B cell (primary cell): ENCODE results near the gene ICA1. TPM values are rescaled to one million over a fixed set of nuclear protein-coding genes. Genes with fewer than 3 reads are reported as not detected.

Experiments used
- ATAC-seq: fragments of 200-7000 bp; cut with Tn5 transposase; one replicate; pipeline ENCODE4 v1.10.0; 2021; ENCODE audit warnings: low read depth, mild to moderate bottlenecking, moderate number of reproducible peaks, moderate library complexity
- CTCF ChIA-PET: fragments of 350-600 bp; sonication (Branson Sonifier 250); formaldehyde crosslinking; loops from one replicate; lab custom pipeline; 2021; ENCODE audit warnings: antibody characterized with exemption, inconsistent platforms; lab: Charles Lee
- POLR2A ChIA-PET: fragments of 350-600 bp; sonication (Branson Sonifier 250); formaldehyde crosslinking; loops from one replicate; lab custom pipeline; 2021; ENCODE audit warnings: antibody characterized with exemption; lab: Charles Lee
- DNase-seq: peaks from one replicate; pipeline ENCODE4 v3.0.0; 2013
- H2AFZ ChIP-seq: 2 replicates; pipeline ENCODE4 v1.6.1; 2012; ENCODE audit warnings: mild to moderate bottlenecking, low read depth, low read length; ENCODE audit not compliant: insufficient read depth, poor library complexity, severe bottlenecking
- H3K27ac ChIP-seq, 2 donors: 1 replicate in 1 of 2; 2 replicates in 1 of 2; pipeline ENCODE4 v1.5.1; 2012 to 2013; ENCODE audit warnings: low read length in 2 of 2, mild to moderate bottlenecking in 2 of 2, moderate library complexity in 1 of 2
- H3K27me3 ChIP-seq, 4 experiments: fragments of 200-600 bp in 1 of 4; sonication (generic) in 1 of 4; replicated peaks in 1 of 4; 1 replicate in 2 of 4; 2 replicates in 2 of 4; pipeline versions ENCODE4 v1.6.1 to v1.7.0; 2013 to 2016; ENCODE audit warnings: low read length in 3 of 4, mild to moderate bottlenecking in 2 of 4, mixed read lengths in 1 of 4, moderate library complexity in 1 of 4; ENCODE audit not compliant: insufficient read depth in 4 of 4, control insufficient read depth in 3 of 4; ENCODE audit errors: control extremely low read depth in 1 of 4
- H3K36me3 ChIP-seq, 2 experiments: replicated peaks in 1 of 2; 1 replicate in 1 of 2; 2 replicates in 1 of 2; pipeline versions ENCODE4 v1.6.1 to v1.7.1; 2013; ENCODE audit warnings: low read length in 1 of 2; ENCODE audit not compliant: insufficient read depth in 2 of 2, control insufficient read depth in 1 of 2; ENCODE audit errors: control extremely low read depth in 1 of 2, extremely low read depth in 1 of 2
- H3K4me1 ChIP-seq, 2 donors: fragments of 200-600 bp in 1 of 2; sonication (generic) in 1 of 2; 1 replicate in 1 of 2; 2 replicates in 1 of 2; pipeline versions ENCODE4 v1.5.1 to v1.6.1; 2013 to 2017; ENCODE audit warnings: low read length in 2 of 2; ENCODE audit not compliant: control insufficient read depth in 2 of 2, insufficient read depth in 2 of 2
- H3K4me2 ChIP-seq: replicated peaks from 2 replicates; pipeline ENCODE3; 2012; ENCODE audit warnings: mild to moderate bottlenecking, low read depth, low read length; ENCODE audit not compliant: poor library complexity, severe bottlenecking
- H3K4me3 ChIP-seq, 5 experiments: fragments of 200-600 bp in 1 of 5; sonication (generic) in 1 of 5; 1 replicate in 3 of 5; 2 replicates in 2 of 5; pipeline versions ENCODE4 v1.5.1 to v1.7.0; 2011 to 2016; ENCODE audit warnings: low read length in 4 of 5, mild to moderate bottlenecking in 4 of 5, low read depth in 2 of 5, control low read depth in 1 of 5, moderate library complexity in 1 of 5; ENCODE audit not compliant: insufficient read depth in 1 of 5; ENCODE audit errors: control extremely low read depth in 1 of 5, extremely low read depth in 1 of 5
- H3K79me2 ChIP-seq: fragments of 200-600 bp; sonication (generic); one replicate; pipeline ENCODE4 v1.6.0; 2016; ENCODE audit warnings: low read length; ENCODE audit not compliant: control insufficient read depth, insufficient read depth
- H3K9ac ChIP-seq: fragments of 200-600 bp; sonication (generic); 2 replicates; pipeline ENCODE4 v1.6.1; 2017; ENCODE audit warnings: mild to moderate bottlenecking, low read length, moderate library complexity
- H3K9me3 ChIP-seq, 3 donors: one replicate each; pipeline versions ENCODE4 v1.6.1 to v1.7.1; 2013; ENCODE audit warnings: low read length in 2 of 3; ENCODE audit not compliant: control insufficient read depth in 2 of 3, insufficient read depth in 1 of 3; ENCODE audit errors: control extremely low read depth in 1 of 3
- H4K20me1 ChIP-seq: 2 replicates; pipeline ENCODE4 v1.6.0; 2012; ENCODE audit warnings: mild to moderate bottlenecking, low read length; ENCODE audit not compliant: insufficient read depth, control insufficient read depth, poor library complexity, severe bottlenecking
- H3K27ac Mint-ChIP-seq: one replicate; pipeline ENCODE4 v1.8.0; 2021; ENCODE audit warnings: mixed read lengths
- H3K27me3 Mint-ChIP-seq: one replicate; pipeline ENCODE4 v1.8.0; 2021; ENCODE audit warnings: mixed read lengths
- H3K4me1 Mint-ChIP-seq: one replicate; pipeline ENCODE4 v1.8.0; 2021; ENCODE audit warnings: mixed read lengths
- H3K4me3 Mint-ChIP-seq: one replicate; pipeline ENCODE4 v1.8.0; 2021; ENCODE audit warnings: mixed read lengths
- H3K9me3 Mint-ChIP-seq: one replicate; pipeline ENCODE4 v1.8.0; 2022; ENCODE audit warnings: mixed read lengths; ENCODE audit not compliant: insufficient read depth
- CTCF ChIP-seq: fragments of 200-600 bp; IDR thresholded peaks from one replicate; pipeline ENCODE4 v1.8.0; 2022; ENCODE audit warnings: antibody characterized with exemption, mild to moderate bottlenecking
- EZH2 ChIP-seq: IDR thresholded peaks from 2 replicates; pipeline ENCODE4 v1.6.1; 2012; ENCODE audit warnings: borderline replicate concordance, low read depth, mild to moderate bottlenecking, moderate library complexity, low read length; ENCODE audit not compliant: insufficient read depth, poor library complexity, severe bottlenecking
- WGBS: methylation state at CpG from one replicate; pipeline ENCODE4 v1.1.5; 2013; ENCODE audit warnings: missing lambda C conversion rate; ENCODE audit not compliant: insufficient coverage; 5-methylcytosine and 5-hydroxymethylcytosine counted together
- intact Hi-C: fragments of 100-400 bp; cut with micrococcal nuclease; formaldehyde crosslinking; loops from one replicate; pipeline ENCODE4 v1.10.0; 2022
- polyA plus RNA-seq: library from polyadenylated mRNA; depleted of rRNA; stranded (reverse); fragments of >200 nt; gene quantifications from 2 replicates; pipeline ENCODE4 v1.2.3, GENCODE V29; 2012
- total RNA-seq, 2 donors: library from RNA; stranded (reverse); fragments of 120-200 nt in 1 of 2; gene quantifications; 1 replicate in 1 of 2; 2 replicates in 1 of 2; pipeline versions ENCODE4 v1.2.3 to v1.2.4, GENCODE V29; 2013 to 2022

ICA1 gene
- total and polyA plus RNA-seq, 2 donors (not counting 1 experiment from before 2014, with no cell fraction given) = 0.03 TPM; not detected in 1

- TF ChIP-seq EZH2 (no peak), CTCF (peak; percentile 56)
- ATAC-seq (no peak), DNase-seq (no peak)
- Histone ChIP-seq H3K27me3 (peaks cover 0 to 5% (median 0%) of the 10 kb centered on the region in 4 experiments), H3K4me3 (no peak overlapping the region), H4K20me1 (no peaks in the 10 kb centered on the region), H3K27ac (no peak overlapping the region), H3K4me2 (no peak overlapping the region), H3K4me1 (no peaks in the 10 kb centered on the region), H3K79me2 (no peaks in the 10 kb centered on the region), H3K9me3 (no peaks in the 10 kb centered on the region), H3K9ac (no peak overlapping the region), H2AFZ (no peak overlapping the region), H3K36me3 (no peaks in the 10 kb centered on the region)
- H3K4me1 Mint-ChIP-seq = peaks cover 2% of the 10 kb centered on the region
- intact Hi-C loops = loop anchor here (5.0 kb wide), 2 partner anchors 79 to 1244 kb away; no protein-coding TSS in a partner anchor
- H3K4me3 Mint-ChIP-seq = no peak overlapping the region
- no CpG with 5 or more reads among the region's 1 CpG for WGBS
- peaks cover 17% of the 10 kb centered on the region for H3K27me3 Mint-ChIP-seq
- ChIA-PET CTCF (interaction anchor here (0.6 to 2.4 kb wide), 12 partner anchors 9 to 1193 kb away, joined by 3 to 12 read pairs (median 5); no protein-coding TSS in a partner anchor), POLR2A (no interaction called here)
- H3K9me3 Mint-ChIP-seq = no peaks in the 10 kb centered on the region
- H3K27ac Mint-ChIP-seq = no peak overlapping the region
These were observed 34.3 kb upstream of the ICA1 start for GRCh38 chr7:8296362-8296659.

GRCh38 chr7:8295638-8296361, 33.8 kb upstream of the ICA1 start:
- H3K9me3 Mint-ChIP-seq = no peaks in the 10 kb centered on the region
- no peaks in the 10 kb centered on the region for H3K9me3 ChIP-seq
- H3K4me2 ChIP-seq = no peak overlapping the region
- POLR2A ChIA-PET = no interaction called here
- peaks cover 0 to 5% (median 0%) of the 10 kb centered on the region in 4 experiments for H3K27me3 ChIP-seq
- intact Hi-C loops = loop anchor here (5.0 kb wide), 2 partner anchors 78 to 1243 kb away; no protein-coding TSS in a partner anchor
- H3K4me1 Mint-ChIP-seq = peaks cover 2% of the 10 kb centered on the region
- no peak overlapping the region for H3K9ac ChIP-seq
- H3K27ac Mint-ChIP-seq = no peak overlapping the region
- H3K79me2 ChIP-seq = no peaks in the 10 kb centered on the region
- ATAC-seq (peak; percentile 67), DNase-seq (peak; percentile 70)
- H2AFZ ChIP-seq = peak overlapping the region; percentile 38
- H3K4me1 ChIP-seq = no peaks in the 10 kb centered on the region
- H3K27ac ChIP-seq = no peak overlapping the region
- H3K4me3 ChIP-seq = no peak overlapping the region
- no peaks in the 10 kb centered on the region for H3K36me3 ChIP-seq
- peak; percentile 84 for TF ChIP-seq CTCF
- no peak for TF ChIP-seq EZH2
- no peaks in the 10 kb centered on the region for H4K20me1 ChIP-seq
- H3K27me3 Mint-ChIP-seq = peaks cover 17% of the 10 kb centered on the region
- 0% methylated on average over 2 of the region's 6 CpGs for WGBS
- CTCF ChIA-PET = interaction anchor here (0.6 to 2.4 kb wide), 13 partner anchors 9 to 1193 kb away, joined by 3 to 12 read pairs (median 5); no protein-coding TSS in a partner anchor
- no peak overlapping the region for H3K4me3 Mint-ChIP-seq
